HFFc6 (cell line): ENCODE measurements around the gene COQ8A. TPM values are rescaled to one million over a fixed set of nuclear protein-coding genes. Genes with fewer than 3 reads are reported as not detected.

Experiments used
- DNase-seq: peaks from one replicate; pipeline ENCODE4 v3.0.0-alpha.2; 2018
- H3K27ac Mint-ChIP-seq: 2 replicates; pipeline ENCODE4 v1.8.0; 2020; ENCODE audit warnings: mild to moderate bottlenecking, mixed read lengths
- H3K27me3 Mint-ChIP-seq: 2 replicates; pipeline ENCODE4 v1.8.0; 2021; ENCODE audit warnings: mild to moderate bottlenecking, moderate library complexity, mixed read lengths; ENCODE audit not compliant: insufficient read depth
- H3K36me3 Mint-ChIP-seq: 2 replicates; pipeline ENCODE4 v1.8.0; 2021; ENCODE audit warnings: low read depth, mixed read lengths
- H3K4me1 Mint-ChIP-seq: 2 replicates; pipeline ENCODE4 v1.8.0; 2020; ENCODE audit warnings: low read depth, mixed read lengths
- H3K4me3 Mint-ChIP-seq: 2 replicates; pipeline ENCODE4 v1.8.0; 2020; ENCODE audit warnings: mild to moderate bottlenecking, moderate library complexity, mixed read lengths
- H3K9me3 Mint-ChIP-seq: 2 replicates; pipeline ENCODE4 v1.8.0; 2020; ENCODE audit warnings: mild to moderate bottlenecking, mixed read lengths
- total RNA-seq, 6 experiments: library from RNA; stranded (reverse); fragmentation: NEBNext Ultra II Directional; extraction: Animal tissue kit (Norgen Biotek cat#: 25700); gene quantifications; 2 replicates in 1 of 6; 3 replicates in 5 of 6; pipeline ENCODE4 v1.2.3, GENCODE V29; 2021
- TF ChIP-seq, protein P1 (sequence below): fragments of 200-600 bp; sonication (generic); IDR thresholded peaks from 2 replicates; pipeline ENCODE4 v1.5.0; 2021; ENCODE audit warnings: antibody characterized with exemption, mild to moderate bottlenecking

COQ8A gene
- total RNA-seq, 6 experiments from 2014 or later: 4.1 to 8.1 (median 4.9) TPM

DNA sequence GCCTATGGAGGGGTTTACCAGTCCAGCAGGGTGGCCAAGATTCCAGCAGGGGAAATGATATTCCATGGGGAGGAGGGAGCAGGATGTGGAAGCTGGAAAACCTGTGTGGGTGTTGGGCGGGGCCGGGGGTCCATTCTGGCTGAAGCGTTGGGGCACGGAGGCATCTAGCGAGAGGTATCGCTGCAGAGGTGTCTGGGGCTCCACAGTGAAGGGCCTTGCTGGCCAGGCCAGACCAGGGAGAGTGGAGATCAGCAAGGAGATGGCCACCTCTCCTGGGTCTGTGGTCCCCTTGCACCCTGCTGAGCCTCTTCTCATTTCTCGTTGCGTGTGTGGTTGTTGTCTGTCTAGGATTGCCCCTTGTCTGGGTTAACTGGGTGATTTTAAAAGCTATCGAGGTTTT is 6.2 kb downstream of the COQ8A start:
- no peak for DNase-seq
- H3K4me3 Mint-ChIP-seq: no peak overlapping the region
- peaks cover 3% of the 10 kb centered on the region; the same call in 1 of the 2 replicates for H3K9me3 Mint-ChIP-seq
- peaks cover 2% of the 10 kb centered on the region; the same call in 1 of the 2 replicates for H3K27me3 Mint-ChIP-seq
- TF ChIP-seq, protein P1, sequence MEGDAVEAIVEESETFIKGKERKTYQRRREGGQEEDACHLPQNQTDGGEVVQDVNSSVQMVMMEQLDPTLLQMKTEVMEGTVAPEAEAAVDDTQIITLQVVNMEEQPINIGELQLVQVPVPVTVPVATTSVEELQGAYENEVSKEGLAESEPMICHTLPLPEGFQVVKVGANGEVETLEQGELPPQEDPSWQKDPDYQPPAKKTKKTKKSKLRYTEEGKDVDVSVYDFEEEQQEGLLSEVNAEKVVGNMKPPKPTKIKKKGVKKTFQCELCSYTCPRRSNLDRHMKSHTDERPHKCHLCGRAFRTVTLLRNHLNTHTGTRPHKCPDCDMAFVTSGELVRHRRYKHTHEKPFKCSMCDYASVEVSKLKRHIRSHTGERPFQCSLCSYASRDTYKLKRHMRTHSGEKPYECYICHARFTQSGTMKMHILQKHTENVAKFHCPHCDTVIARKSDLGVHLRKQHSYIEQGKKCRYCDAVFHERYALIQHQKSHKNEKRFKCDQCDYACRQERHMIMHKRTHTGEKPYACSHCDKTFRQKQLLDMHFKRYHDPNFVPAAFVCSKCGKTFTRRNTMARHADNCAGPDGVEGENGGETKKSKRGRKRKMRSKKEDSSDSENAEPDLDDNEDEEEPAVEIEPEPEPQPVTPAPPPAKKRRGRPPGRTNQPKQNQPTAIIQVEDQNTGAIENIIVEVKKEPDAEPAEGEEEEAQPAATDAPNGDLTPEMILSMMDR: no peak
- no peak overlapping the region for H3K27ac Mint-ChIP-seq
- peaks cover 6% of the 10 kb centered on the region; the same call in 1 of the 2 replicates for H3K4me1 Mint-ChIP-seq
- peaks cover 5% of the 10 kb centered on the region; the same call in 1 of the 2 replicates for H3K36me3 Mint-ChIP-seq

DNA sequence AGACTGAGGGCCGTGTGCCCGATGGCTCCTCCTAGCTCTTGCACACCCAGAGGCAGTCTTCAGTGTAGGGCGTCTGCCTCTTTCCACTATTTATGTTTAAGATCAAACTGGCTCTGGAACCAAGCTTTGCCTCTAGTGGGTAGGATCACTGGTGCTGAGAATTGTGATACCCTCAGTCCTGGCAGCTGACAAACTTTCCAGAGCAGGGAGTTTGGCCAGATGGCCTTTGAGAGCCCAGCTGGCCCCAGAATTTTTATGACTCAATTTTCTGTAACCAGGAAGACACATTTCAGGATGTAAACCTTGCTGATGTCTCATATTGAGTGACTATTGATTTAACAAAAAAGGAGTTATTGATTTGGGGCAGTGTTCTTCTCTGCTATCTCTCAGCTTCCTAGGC is 6.7 kb downstream of the COQ8A start:
- Mint-ChIP-seq H3K9me3 (peaks cover 3% of the 10 kb centered on the region; the same call in 1 of the 2 replicates), H3K4me3 (no peak overlapping the region), H3K27ac (no peak overlapping the region), H3K4me1 (peaks cover 6% of the 10 kb centered on the region; the same call in 1 of the 2 replicates), H3K27me3 (peaks cover 2% of the 10 kb centered on the region; the same call in 1 of the 2 replicates), H3K36me3 (peaks cover 5% of the 10 kb centered on the region; the same call in 1 of the 2 replicates)
- DNase-seq: no peak
- TF ChIP-seq, protein P1: no peak

DNA sequence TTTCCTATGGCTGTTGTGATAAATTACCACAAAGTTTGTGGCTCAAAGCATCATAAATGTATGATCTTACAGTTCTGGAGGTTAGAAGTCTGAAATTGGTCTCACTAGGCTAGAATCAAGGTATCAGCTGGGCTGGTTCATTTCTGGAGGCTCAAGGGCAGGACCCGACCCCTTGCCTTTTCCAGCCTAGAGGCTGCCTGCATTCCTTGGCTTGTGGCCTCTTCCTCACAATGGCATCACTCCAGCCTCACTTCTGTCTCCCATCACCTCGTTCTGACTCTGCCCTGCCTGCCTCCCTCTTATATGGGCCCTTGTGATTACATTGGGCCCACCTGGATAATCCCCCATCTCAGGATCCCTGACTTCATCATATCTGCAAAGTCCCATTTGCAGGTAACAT is 8.0 kb downstream of the COQ8A start:
- H3K4me3 Mint-ChIP-seq: no peak overlapping the region
- no peak overlapping the region for H3K27ac Mint-ChIP-seq
- no peak for DNase-seq
- H3K36me3 Mint-ChIP-seq: peaks cover 5% of the 10 kb centered on the region; the same call in 1 of the 2 replicates
- peaks cover 3% of the 10 kb centered on the region; the same call in 1 of the 2 replicates for H3K9me3 Mint-ChIP-seq
- peaks cover 4% of the 10 kb centered on the region; the same call in 1 of the 2 replicates for H3K4me1 Mint-ChIP-seq
- TF ChIP-seq, protein P1: no peak
- peaks cover 2% of the 10 kb centered on the region; the same call in 1 of the 2 replicates for H3K27me3 Mint-ChIP-seq

DNA sequence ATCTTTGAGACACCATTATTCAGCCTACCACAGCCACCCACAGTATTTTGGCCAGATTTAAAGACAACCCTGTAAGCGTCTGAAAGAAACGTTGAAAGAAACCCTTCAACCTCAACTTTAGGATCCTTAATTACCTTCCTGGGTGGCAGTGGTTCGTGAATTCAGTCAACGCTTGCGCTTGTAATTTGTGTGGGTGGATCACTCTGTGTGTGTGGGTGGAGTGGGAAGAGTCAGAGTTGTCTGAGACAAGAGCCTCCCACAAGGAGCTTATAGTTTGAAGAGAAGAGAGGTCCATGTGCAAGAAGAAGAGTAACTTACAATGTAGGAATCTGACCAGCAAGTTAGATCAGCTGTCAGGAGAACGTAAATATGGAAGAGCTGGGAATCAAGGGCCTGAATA is 8.4 kb downstream of the COQ8A start:
- no peak for DNase-seq
- H3K36me3 Mint-ChIP-seq: peaks cover 5% of the 10 kb centered on the region; the same call in 1 of the 2 replicates
- TF ChIP-seq, protein P1: no peak
- H3K27me3 Mint-ChIP-seq: peaks cover 2% of the 10 kb centered on the region; the same call in 1 of the 2 replicates
- no peaks in the 10 kb centered on the region for H3K4me1 Mint-ChIP-seq
- no peak overlapping the region for H3K4me3 Mint-ChIP-seq
- H3K27ac Mint-ChIP-seq: no peak overlapping the region
- H3K9me3 Mint-ChIP-seq: peaks cover 3% of the 10 kb centered on the region; the same call in 1 of the 2 replicates

DNA sequence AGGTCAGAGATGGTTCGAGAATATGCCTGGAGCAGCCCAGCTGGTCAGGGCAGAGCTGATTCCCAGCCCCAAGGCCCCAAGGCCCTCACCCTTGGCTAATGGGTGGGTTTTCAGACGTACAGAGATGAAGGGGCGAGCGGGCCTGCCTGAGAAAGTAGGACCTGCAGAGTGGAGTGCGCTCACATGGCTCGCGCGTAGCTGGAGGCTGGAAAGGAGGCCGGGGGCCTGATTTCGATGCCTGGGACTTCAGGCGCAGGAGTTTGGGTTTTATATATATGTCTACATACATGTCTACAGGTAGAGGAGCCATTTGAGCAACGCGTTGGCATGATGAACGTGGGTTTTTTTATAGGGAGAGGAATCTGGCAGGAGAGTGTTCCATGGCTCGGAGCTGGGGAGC is 8.9 kb downstream of the COQ8A start:
- peaks cover 3% of the 10 kb centered on the region; the same call in 1 of the 2 replicates for H3K9me3 Mint-ChIP-seq
- H3K4me1 Mint-ChIP-seq: no peaks in the 10 kb centered on the region
- peaks cover 5% of the 10 kb centered on the region; the same call in 1 of the 2 replicates for H3K36me3 Mint-ChIP-seq
- no peak overlapping the region for H3K27ac Mint-ChIP-seq
- no peak for DNase-seq
- TF ChIP-seq, protein P1: no peak
- H3K27me3 Mint-ChIP-seq: peaks cover 2% of the 10 kb centered on the region; the same call in 1 of the 2 replicates
- H3K4me3 Mint-ChIP-seq: no peak overlapping the region
